GM18498 (cell line): ENCODE data around the gene RALGPS1.
A peak's percentile ranks its signal among the peaks of the same experiment; 100 is the strongest.

Experiments used
- ATAC-seq: cut with Tn5 transposase; IDR thresholded peaks from one replicate; pipeline ENCODE4 v1.9.1; 2021; ENCODE audit warnings: mild to moderate bottlenecking, moderate library complexity; ENCODE audit not compliant: unreplicated experiment

The RALGPS1 gene

DNA sequence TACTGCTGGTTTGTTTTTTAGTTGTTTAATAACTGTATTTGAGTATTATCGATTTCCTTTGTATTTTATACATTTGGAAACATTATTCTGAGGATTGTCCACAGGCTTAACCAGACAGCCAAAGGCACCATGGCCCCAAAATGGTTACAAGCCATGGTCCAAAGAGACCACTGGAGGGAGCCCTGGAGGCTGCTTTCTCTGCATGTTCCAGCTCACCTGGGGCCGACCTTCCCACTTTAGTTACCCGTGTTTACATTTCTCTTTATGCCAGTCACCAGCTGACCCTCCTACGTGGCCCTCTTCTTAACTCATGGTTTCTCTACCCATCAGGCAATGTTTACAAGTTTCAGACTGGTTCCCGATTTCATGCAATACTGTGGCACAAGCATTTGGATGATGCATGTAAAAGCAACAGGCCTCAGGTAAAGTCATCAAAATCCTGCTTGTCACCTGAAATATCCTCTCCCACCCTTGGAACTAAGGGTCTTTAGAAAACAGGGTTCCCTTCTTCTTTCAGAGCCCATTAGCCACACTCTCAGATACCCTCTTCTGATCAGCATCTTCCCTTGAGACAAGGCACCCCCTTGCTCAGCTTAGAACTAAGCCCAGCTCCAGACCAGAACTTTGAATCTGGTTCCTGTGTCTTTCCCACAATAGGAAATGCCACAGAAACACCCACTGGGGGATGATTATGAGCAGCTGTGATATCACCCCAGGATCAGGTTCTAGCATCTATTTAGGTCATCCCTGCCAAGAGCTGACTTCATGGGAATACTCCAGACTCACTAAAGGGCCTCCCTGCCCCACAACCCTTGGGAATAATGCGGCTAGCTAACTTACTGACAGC lies 300.1 kb downstream of the RALGPS1 start:
- ATAC-seq = no peak

DNA sequence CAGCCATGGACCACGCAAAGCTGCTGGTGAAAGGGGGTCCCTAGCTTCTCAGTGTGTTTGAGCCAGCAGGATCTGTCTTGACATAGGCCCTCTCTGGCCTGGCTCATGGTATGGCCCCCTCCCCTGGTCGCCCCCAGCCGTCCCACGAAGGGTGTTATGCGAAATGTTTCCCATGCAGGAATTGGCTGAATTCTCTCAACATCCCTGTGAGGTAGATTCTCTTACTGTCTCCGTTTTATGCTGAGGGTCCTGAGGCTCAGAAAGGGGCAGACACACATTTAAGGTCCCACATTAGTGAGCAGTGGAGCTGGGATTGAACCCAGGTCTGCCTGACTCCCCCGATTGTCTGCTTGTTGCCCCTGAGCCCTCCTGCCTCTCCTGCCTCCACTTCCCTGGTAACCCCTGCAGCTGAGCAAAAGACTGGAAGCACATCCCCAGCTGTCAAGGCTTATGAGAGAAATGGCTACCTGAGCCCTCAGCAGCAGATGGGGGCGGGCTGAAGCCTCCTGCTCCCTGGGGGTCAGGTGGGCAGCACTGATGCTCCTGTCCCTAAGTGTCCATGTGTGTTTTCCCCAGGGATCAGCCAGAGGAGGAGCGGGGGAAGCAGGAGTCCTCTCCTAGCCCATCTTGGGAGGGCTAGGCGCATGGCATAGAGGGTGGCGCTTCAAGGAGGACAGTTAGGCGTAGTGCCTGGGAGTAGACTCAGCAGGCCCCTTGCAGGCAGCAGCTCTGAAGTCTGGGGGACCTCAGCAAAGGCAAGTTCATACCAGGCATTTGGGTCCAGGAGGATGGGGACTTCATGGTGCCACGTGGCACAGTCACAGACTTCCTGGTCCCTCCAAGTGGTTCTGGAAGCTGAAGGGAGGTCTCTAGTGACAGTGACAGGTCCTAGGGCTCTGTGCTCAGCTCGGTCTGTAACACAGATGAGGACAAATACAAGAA lies 301.0 kb downstream of the RALGPS1 start:
- no peak for ATAC-seq

DNA sequence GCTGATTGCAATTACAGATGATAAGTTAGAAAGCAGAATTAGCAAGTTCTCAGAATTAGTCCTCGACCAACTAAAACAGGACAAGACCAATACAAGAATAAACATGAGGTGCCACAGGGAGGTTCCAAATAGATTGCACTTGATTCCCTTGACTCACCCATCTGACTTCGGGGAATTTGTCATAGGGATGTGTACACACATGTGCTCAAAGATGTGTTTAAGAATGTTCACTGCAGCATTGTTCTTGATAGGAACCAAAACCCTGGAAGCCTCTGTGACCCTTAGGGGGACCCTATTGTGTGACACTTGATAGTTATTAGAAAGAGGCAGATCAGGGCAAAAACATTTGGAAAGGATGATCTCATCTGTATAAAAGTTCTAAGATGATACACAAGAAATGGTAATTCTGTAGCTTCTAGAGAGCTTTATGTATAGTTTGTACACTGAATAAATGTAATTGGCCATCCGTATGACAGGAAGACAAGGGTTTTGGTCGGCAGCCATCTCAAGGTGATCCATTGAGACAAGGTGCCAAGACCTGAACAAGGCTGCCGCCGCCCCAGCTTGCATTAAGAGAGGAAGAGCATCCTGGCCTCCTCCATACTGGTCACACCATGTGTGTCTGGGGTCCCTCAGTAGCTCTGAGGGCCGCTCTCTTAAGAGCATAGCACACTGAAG lies 301.8 kb downstream of the RALGPS1 start:
- ATAC-seq = no peak

DNA sequence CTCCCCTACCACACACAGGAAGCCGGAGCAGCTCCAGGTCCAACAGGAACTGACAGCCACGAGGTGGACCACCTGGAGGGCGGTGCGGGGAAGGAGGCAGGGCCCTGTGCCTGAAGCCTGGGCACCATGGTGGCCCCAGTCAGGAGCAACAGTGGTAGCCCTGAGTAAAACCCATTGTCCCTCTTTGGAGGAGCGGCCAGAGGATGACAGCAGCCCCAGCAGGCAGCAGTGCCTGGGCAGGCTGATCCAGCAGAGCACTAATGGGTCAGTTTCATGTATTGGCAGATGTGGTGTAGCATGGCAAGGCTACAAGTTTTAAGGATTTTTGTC lies 302.3 kb downstream of the RALGPS1 start:
- no peak for ATAC-seq

DNA sequence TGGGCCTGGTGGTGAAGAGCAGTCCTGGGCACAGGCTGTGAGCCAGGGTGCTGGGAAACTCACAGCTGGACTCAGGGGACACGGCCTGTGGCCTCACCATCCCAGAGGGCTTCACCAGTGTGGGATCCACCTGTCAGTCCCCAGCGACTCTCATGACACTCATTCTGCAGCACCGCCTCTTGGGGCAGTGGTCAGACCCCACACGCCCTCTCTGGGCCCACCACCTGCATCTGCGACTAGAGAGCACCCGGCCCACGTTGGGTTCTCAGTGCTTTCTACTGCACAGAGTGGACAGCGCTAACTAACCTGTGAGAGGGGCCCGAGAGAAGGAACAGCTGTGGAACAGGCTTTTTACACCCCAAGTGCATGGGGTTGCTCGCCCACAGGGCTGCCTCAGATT lies 304.2 kb downstream of the RALGPS1 start:
- ATAC-seq = no peak

DNA sequence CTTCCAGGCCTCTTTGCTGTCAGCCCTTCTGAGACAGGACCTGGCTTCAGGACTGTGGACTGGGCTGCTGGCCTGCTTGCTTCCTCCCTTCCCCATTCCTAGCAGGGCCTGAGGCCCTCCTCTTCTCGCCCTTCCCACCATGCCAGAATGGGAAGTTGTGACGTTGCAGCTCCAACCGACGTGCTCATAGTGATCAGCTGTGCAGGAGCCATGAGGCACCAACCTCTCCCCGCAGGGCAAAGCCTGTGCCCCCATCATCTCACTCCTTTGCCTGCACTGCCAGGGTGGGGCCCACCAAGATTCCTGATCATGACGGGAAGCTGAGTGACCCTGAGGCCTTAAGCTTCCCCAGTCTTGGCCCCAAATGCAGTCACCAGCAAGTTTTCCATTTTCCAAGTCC lies 304.9 kb downstream of the RALGPS1 start:
- no peak for ATAC-seq

DNA sequence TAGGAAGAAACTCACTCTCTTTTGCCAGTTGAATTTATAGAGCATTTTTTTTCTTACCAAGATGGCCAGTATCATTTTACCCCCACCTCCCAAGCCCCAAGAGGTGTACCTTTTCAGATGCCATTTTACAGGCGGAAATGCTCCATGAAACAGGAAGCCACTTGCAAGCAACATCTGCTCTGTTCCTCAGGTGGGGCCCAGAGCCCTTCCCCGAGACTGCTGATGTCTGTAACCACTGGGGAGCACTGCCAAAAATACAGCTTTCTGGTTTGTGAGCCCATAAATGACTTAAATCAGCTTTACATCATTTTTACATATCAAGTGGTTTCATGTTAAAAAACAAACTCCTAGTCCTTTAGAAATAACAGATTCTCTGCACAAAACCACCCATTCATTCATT lies 307.1 kb downstream of the RALGPS1 start:
- ATAC-seq = no peak

DNA sequence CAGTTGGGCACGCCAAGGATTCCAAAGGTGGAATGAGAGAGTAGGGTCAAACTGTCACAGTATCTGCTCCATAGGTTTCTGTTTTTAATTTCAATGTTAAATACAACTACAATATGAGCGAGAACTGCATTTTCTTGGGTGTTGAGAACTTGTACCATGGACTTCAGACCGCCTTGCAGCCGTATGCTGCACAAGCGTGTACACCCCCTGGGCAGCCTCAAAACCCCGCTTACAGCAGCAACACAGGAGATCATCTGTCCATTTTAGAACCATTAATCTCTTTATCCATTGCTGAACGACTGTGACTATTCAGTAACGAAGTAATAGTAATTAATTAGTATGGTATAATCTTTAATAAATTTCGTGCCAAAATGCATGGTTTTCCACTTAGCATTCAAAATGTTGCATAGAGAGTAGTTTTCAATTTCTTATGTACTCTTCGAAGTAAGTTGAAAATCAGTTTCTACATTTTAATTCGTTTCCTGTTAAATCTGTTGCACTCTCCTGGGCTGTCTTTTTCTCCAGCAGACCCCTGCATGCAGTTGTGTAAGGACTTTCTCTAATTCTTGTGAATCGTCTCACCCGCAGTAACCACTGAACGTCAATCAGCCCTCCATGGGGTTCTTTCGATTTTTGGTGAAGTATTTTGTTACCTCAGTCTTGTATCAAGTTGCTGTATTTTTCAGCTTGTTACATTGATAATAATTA lies 308.0 kb downstream of the RALGPS1 start:
- ATAC-seq = no peak

DNA sequence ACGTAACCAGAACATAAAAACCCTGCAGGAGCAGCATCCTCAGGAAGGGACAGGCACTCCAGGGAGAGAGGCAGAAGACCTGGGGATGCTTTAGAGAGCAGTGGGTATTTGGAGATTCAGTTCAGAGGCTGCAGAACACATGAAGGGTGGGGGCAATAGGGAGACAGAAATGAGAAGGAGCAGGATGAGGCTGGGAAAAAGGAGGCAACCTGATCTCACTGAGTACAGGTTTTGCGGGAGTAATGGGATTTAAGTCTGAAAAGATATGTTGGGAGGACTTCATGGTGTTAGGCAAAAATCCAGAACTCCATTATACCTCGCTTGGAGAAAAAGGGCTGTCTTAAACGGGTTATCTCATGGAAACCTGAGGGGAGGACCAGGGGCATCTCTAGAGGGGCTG lies 308.7 kb downstream of the RALGPS1 start:
- ATAC-seq = no peak

DNA sequence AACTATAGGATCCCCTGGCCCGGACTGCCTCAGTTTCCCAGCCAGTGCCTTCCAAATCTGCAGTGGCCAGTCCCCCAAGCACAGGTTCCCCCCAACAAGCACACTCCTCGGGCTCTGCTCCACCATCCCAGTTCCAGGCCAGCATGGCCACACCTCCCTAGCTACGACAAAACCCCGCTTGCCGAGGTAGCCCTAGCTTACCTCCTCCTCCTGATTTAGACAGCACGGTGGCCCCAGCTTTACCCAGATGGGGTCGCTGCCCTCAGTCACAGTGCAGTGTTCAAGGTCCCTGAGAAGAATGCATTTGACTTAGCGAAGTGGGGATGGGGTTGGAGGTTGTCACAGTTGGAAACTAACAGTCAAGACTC lies 309.2 kb downstream of the RALGPS1 start:
- ATAC-seq = no peak

DNA sequence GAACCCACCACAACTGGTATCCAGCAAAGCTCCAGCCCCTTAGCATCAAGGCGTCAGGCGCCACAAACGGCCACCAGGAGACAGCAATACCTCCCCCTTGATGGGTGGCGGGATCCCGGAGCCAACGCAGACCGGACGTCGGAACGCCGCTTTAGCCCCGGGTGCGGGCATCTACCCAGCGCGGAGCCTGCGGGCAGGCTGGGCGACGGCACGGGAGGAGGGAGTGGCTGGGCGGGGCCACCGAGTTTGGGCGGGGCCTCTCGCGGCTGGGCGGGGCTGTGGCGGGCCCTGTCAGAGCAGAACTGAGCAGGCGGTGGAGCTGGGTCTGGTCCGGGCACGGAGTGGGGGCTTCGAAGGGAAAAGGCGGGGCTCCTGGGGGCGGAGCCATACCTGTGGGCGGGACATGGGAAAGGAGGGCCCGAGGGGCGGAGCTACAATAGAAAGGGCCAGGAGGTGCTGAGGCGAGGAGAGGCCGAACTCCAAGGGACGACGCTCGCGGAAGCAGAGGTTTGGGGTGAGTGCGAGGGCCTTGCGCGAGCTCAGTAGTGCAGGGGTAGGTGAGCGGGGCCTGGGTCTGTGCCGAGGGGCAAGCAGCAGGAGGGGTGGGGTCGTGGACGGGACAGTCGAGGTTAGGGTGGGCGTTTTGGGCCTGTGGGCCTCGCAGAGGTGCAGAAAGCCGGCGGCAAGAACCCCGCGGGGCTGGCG lies 309.7 kb downstream of the RALGPS1 start:
- peak; percentile 50 for ATAC-seq

DNA sequence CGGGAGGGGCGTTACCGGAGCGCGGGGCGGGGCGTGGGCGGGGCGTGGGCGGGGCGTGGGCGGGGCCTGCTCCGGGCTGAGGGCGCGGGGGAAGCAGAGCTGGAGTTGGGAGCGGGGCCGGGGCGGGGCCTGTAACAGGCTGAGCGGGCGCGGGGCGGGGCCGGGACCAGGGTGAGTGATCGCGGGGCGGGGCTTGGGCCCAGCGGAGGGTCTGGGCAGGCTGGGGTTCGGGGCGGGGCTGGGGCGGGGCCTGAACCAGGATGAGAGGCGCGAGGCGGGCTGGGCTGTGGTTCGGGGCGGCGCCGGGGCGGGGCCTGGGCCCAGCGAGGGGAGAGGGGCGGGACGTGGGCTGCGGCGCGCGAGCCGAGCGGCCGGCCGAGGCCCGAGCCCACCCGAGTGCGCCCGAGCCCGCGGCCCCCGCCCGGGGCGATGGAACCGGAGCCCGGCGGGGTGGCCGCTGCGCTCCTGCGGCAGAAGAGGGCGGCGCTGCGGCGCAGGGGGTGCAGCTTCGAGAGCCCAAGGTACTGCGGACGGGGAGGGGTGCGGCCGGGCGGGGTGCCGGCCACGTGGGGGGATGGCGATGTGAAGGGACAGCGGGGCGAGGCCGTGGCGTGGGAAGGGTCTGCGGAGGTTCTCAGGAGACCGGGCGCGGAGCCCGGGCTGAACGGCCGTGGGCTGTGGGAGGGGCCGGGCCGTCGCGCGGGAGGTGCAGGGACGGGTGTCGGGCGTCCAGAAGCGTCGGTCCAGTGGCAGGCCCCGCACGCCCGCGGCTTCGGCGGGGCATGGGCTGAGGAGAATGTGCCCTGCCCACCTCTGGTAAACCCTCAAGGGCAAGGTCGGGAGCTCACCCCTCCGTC lies 310.5 kb downstream of the RALGPS1 start:
- peak; percentile 62 for ATAC-seq

DNA sequence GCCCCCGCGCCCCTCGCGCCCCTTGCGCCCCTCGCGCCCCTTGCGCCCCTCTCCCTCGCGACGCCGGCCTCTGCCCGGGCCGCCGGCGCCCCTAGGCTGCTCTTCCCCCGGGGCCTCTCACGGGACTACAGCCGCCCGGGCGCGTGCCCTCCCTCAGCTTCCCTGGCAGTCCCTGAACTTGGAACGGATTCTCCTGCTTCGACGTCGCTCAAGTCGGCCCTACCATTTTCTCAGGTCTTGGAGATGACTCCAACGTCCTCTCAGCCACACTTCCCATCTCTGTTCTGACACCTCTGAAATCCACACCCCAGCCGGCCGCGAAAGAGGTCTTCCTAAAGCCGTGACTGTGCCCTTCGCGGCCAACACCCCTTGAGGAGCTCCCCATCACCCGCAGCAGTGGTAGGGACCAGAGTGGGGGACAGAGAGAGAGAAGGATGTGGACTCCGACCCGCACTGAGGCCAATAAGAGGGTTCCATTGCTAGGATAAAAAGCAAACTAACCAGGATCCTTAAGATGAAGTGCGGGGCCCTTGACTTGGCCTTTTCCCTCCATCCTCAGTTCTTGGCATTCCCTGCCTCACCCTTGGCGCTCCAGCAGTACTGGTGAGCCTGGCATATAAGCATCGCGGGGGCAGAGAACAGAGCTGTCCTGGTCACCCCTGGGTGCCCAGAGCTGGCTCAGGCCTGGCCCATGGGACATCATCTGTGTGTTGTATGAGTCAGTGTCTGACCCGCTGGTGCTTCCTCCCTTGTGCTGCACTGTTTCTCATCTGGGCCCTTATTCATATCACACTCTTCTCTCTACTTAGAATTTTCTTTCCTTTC lies 311.4 kb downstream of the RALGPS1 start:
- ATAC-seq = no peak

DNA sequence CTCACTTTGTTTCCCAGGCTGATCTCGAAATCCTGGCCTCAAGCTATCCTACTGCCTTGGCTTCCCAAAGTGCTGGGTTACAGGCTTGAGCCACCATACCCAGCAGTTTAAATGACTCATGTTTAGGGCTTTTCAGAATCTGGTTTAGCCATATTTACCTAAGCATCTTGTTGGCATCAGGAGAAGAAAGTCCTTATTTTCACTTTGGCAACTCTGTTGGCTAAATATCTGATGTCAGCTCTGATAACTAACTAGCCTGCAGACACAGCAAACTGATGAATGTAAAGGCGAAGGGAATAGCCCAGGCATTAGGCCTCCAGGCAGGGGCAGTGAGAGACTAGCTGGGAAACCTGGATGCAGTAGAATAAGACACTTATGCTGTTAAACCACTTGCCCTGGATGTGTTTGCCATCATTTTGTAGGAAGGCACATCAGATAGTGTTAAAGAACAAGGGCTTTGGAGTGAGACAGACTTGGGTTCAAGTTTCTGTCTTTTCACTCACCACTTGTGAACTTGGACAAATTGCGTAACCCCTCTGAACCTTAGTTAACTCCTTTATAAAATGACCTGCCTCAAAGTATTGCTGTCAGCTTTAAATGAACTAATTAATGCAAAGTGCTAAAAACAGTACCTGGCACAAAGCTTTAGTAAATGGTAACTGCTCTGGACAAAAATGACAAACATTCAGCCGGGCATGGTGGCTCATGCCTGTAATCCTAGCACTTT lies 315.3 kb downstream of the RALGPS1 start:
- ATAC-seq = no peak

DNA sequence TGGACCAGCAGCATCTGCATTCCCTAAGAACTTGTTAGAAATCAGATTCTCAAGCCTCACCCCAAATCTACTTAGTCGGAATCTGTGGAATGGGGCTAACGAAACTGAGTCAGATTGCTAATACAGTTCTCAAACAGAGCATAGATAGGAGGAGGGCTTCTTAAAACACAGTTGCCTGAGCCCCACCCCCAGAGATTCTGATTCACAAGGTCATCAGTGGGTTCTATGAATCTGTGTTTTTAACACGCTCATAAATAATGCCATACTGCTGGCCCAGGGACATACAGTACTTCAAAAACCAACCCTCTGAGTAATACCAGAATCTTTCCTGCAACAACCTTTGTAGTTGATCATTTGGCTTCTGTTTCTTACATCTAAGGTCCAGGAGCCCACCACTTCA lies 317.1 kb downstream of the RALGPS1 start:
- ATAC-seq = no peak

DNA sequence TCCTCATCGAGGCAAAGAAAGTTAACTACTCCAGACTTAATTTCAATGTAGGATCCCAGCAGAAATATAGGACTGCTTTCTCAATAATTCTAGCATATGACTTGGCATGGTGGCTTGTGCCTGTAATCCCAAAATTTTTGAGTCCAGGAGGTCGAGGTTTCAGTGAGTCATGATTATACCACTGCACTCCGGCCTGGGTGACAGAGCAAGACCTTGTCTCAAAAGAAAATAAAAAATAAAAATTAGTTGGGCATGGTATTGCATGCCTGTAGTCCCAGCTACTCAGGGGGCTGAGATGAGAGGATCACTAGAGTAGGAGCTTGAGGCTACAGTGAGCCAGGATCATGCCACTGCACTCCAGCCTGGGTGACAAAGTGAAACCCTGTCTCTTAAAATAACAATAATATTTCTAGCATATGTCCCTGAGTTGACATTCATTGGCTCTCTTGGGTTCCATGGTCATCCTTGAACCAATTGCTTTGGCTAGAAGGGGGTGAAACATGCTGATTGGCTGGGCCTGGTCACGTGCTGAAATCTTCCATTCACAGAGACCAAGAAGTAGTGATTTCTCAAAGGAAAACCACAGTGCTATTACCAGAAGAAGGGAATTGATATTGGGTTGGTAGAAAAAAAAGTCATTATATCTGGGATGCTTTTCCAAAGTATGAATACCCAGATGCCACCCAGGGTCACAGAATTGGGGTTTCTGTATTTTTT lies 318.4 kb downstream of the RALGPS1 start:
- ATAC-seq = no peak

DNA sequence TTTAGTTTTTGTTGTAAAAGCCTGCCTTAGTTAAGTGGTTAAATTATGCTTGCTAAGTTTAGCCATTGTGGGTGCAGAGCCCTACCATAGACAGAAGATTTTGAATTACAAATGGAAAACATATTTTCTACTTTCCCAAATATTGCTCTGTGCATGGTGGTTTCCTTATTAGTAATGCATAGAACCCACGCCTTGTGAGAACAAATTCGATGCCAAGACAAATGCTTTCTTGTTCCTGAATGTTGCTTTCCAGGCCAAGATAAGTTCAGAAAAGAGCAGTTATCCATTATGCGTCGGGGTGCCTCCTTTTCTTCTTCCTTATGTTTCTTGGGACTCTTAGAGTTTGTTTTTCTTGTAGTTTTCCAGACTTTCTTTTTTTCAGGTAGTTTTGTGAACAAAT lies 319.0 kb downstream of the RALGPS1 start:
- ATAC-seq = no peak
